K562 (cell line): ENCODE measurements around the gene CNTN3. TPM values are rescaled to one million over a fixed set of nuclear protein-coding genes. Genes with fewer than 3 reads are reported as not detected.

Experiments
- ATAC-seq: fragments of 200-7000 bp; cut with Tn5 transposase; 3 replicates; pipeline ENCODE4 v1.9.1; 2020; ENCODE audit warnings: moderate library complexity
- BruUV-seq: library from RNA; stranded (reverse); fragments of 400-500 nt; replicated peaks from 2 replicates; lab custom pipeline; 2021; lab: Mats Ljungman, UMichigan
- CTCF ChIA-PET: fragments of 300-600 bp; formaldehyde crosslinking; extraction: SDS; loops from one replicate; lab custom pipeline; 2021; ENCODE audit warnings: low intra/inter-chr PET ratio; lab: Yijun Ruan, JAX
- POLR2A ChIA-PET: fragments of 300-600, 350-650 bp; sonication (Branson Sonifier 250); formaldehyde crosslinking; extraction: SDS; loops from one replicate; lab custom pipeline; 2021; ENCODE audit warnings: antibody characterized with exemption, inconsistent platforms; lab: Yijun Ruan, JAX
- DNase-seq, 4 experiments: peaks; one replicate each; pipeline versions ENCODE4 v3.0.0 to v3.0.0-alpha.2; 2011 to 2018; ENCODE audit warnings: low spot score in 3 of 4, mixed read lengths in 3 of 4; ENCODE audit errors: extremely low read depth in 1 of 4
- FAIRE-seq: peaks from 2 replicates; lab custom pipeline; 2011; peaks lifted over from hg19 to GRCh38; lab: Jason Lieb, UNC
- H2AFZ ChIP-seq: 2 replicates; pipeline ENCODE4 v1.6.0; 2011; ENCODE audit warnings: low read depth, low read length, control low read depth, inconsistent platforms
- H3K27ac ChIP-seq: fragments of 200-600 bp; 3 replicates; pipeline ENCODE4 v1.8.0; 2011; ENCODE audit warnings: low read depth, mild to moderate bottlenecking, control low read depth, inconsistent platforms, low read length, moderate library complexity, mixed read lengths; ENCODE audit errors: extremely low read depth
- H3K27me3 ChIP-seq, 2 experiments: fragments of 300-600 bp in 1 of 2; 2 replicates in 1 of 2; 3 replicates in 1 of 2; pipeline versions ENCODE4 v1.6.0 to v1.8.0; 2011; ENCODE audit warnings: inconsistent platforms in 2 of 2, low read length in 2 of 2, mild to moderate bottlenecking in 1 of 2, mixed read lengths in 1 of 2, moderate library complexity in 1 of 2; ENCODE audit not compliant: control insufficient read depth in 2 of 2, insufficient read depth in 2 of 2
- H3K36me3 ChIP-seq: fragments of 300-600 bp; 3 replicates; pipeline ENCODE4 v1.8.0; 2011; ENCODE audit warnings: mild to moderate bottlenecking, low read length, inconsistent platforms; ENCODE audit not compliant: control insufficient read depth, insufficient read depth
- H3K4me1 ChIP-seq, 2 experiments: fragments of 200-600 bp in 1 of 2; replicated peaks in 1 of 2; 2 replicates in 1 of 2; 3 replicates in 1 of 2; pipeline versions ENCODE4 v1.5.1 to v1.8.0; 2011; ENCODE audit warnings: inconsistent platforms in 2 of 2, low read length in 2 of 2, mild to moderate bottlenecking in 1 of 2, mixed read lengths in 1 of 2, moderate library complexity in 1 of 2; ENCODE audit not compliant: control insufficient read depth in 2 of 2, insufficient read depth in 2 of 2
- H3K4me2 ChIP-seq: 2 replicates; pipeline ENCODE4 v1.6.1; 2011; ENCODE audit warnings: low read length, control low read depth, inconsistent platforms, mixed read lengths; ENCODE audit not compliant: insufficient read depth
- H3K4me3 ChIP-seq: fragments of 200-600 bp; sonication (generic), shearing (Covaris generic); 2 replicates; pipeline ENCODE4 v1.5.1; 2016; ENCODE audit warnings: control low read depth, inconsistent platforms
- H3K79me2 ChIP-seq: fragments of 200-600 bp; 3 replicates; pipeline ENCODE4 v1.8.0; 2011; ENCODE audit warnings: low read length, inconsistent platforms; ENCODE audit not compliant: control insufficient read depth, insufficient read depth
- H3K9ac ChIP-seq, 2 experiments: 2 replicates each; pipeline versions ENCODE4 v1.6.0 to v1.6.1; 2011; ENCODE audit warnings: low read depth in 2 of 2, low read length in 2 of 2, control low read depth in 1 of 2, inconsistent platforms in 1 of 2, mild to moderate bottlenecking in 1 of 2, mixed read lengths in 1 of 2; ENCODE audit not compliant: insufficient read depth in 1 of 2
- H3K9me1 ChIP-seq: one replicate; pipeline ENCODE4 v1.6.0; 2011; ENCODE audit warnings: inconsistent platforms, mild to moderate bottlenecking, low read length, moderate library complexity; ENCODE audit not compliant: control insufficient read depth, insufficient read depth
- H3K9me3 ChIP-seq: replicated peaks from 2 replicates; pipeline ENCODE4 v1.5.1; 2011; ENCODE audit warnings: low read depth, low read length, inconsistent platforms; ENCODE audit not compliant: control insufficient read depth, insufficient read depth
- H4K20me1 ChIP-seq: replicated peaks from 2 replicates; pipeline ENCODE4 v1.6.1; 2011; ENCODE audit warnings: low read length, inconsistent platforms, mixed read lengths; ENCODE audit not compliant: control insufficient read depth, insufficient read depth
- NEUROD1 ChIP-seq: fragments of 150-350 bp; IDR thresholded peaks from 2 replicates; pipeline ENCODE4 v1.6.1; 2014; ENCODE audit warnings: borderline replicate concordance, low read length, low read depth; ENCODE audit not compliant: partially characterized antibody
- ZBTB40 ChIP-seq, 2 experiments: fragments of 450-650 bp in 1 of 2; sonication (generic) in 1 of 2; formaldehyde crosslinking in 1 of 2; IDR thresholded peaks; 2 replicates each; pipeline versions ENCODE4 v1.7.1 to v1.9.0; 2016 to 2022; ENCODE audit warnings: inconsistent platforms in 1 of 2, mild to moderate bottlenecking in 1 of 2, missing genetic modification reagents in 1 of 2
- in situ Hi-C: fragments of 300-500 bp; cut with MboI; formaldehyde crosslinking; loops from 4 replicates; pipeline ENCODE4 v1.15.0; 2018; ENCODE audit warnings: inconsistent platforms, mixed read lengths
- intact Hi-C: fragments of 100-400 bp; cut with micrococcal nuclease; formaldehyde crosslinking; loops from 2 replicates; pipeline ENCODE4 v1.14.2; 2022
- polyA plus RNA-seq, 8 experiments: library from polyadenylated mRNA; depleted of rRNA in 4 of 8; stranded (reverse) in 5 of 8; unstranded in 3 of 8; fragments of >200 nt; fragmentation: Nextera tagmentation in 2 of 8; fragmentation: Illumina TruSeq in 1 of 8; extraction: Ambion mirVana in 2 of 8; extraction: Trizol in 1 of 8; gene quantifications; 2 replicates each; pipeline versions ENCODE4 v1.2.1 to v1.2.3, GENCODE V29; 2011 to 2014; ENCODE audit warnings: inconsistent platforms in 1 of 8, missing spikeins in 1 of 8
- total RNA-seq, 7 experiments: library from RNA; depleted of rRNA in 6 of 7; stranded (reverse); fragments of >200 nt in 6 of 7; fragmentation: Illumina TruSeq in 2 of 7; extraction: Trizol in 2 of 7; gene quantifications; 2 replicates each; pipeline versions ENCODE4 v1.2.1 to v1.2.3, GENCODE V29; 2011 to 2021; ENCODE audit warnings: low replicate concordance in 1 of 7

The CNTN3 gene
- total and polyA plus RNA-seq, 9 of the 15 experiments (the other 6 are each of a cell fraction or from before 2014, with no cell fraction given), result 0.01 to 0.07 (median 0.03) TPM; not detected in 3

- no peak for FAIRE-seq
- intact Hi-C loops, result no loop called here
- TF ChIP-seq ZBTB40 (IDR thresholded peaks at IDR 0.05) (no peak), ZBTB40 (CRISPR knock-in tag; IDR thresholded peaks at IDR 0.05) (peak; percentile 34; the same call in 1 of the 2 replicates), NEUROD1 (no peak)
Measured at GRCh38 chr3:74661672-74662071, 47.2 kb upstream of the CNTN3 start.

More at GRCh38 chr3:74661672-74662071, 47.2 kb upstream of the CNTN3 start:
- H3K4me3 ChIP-seq, result no peak overlapping the region
- in situ Hi-C loops, result no loop called here
- ChIA-PET CTCF (no interaction called here), POLR2A (no interaction called here)
- no peaks in the 10 kb centered on the region for H3K9me1 ChIP-seq
- DNase-seq (no peak), ATAC-seq (no peak)
- H3K9ac ChIP-seq, result no peak overlapping the region
- no peaks in the 10 kb centered on the region for H3K4me1 ChIP-seq
- no peaks in the 10 kb centered on the region for H3K9me3 ChIP-seq
- no peaks in the 10 kb centered on the region for H3K36me3 ChIP-seq
- no peaks in the 10 kb centered on the region for H3K27me3 ChIP-seq
- H3K4me2 ChIP-seq, result no peak overlapping the region
- no peaks in the 10 kb centered on the region for H4K20me1 ChIP-seq
- H3K27ac ChIP-seq, result no peak overlapping the region
- BruUV-seq, result no TSS peak
- no peak overlapping the region for H2AFZ ChIP-seq
- H3K79me2 ChIP-seq, result no peaks in the 10 kb centered on the region
